Fibroblast of skin of abdomen (primary cell): ENCODE measurements around the gene TMEM108.

ENCODE experiments used
- DNase-seq: peaks from one replicate; pipeline ENCODE4 v3.0.0-alpha.2; 2013

Gene TMEM108

GRCh38 chr3:133393204-133393603 lies 355.0 kb downstream of the TMEM108 start:
- DNase-seq, result no peak

- DNase-seq, result no peak
These were observed 355.7 kb downstream of the TMEM108 start for GRCh38 chr3:133393691-133394474.

- no peak for DNase-seq
These were observed 356.5 kb downstream of the TMEM108 start for GRCh38 chr3:133394561-133395311.

- DNase-seq, result no peak
These were observed 358.7 kb downstream of the TMEM108 start for GRCh38 chr3:133396906-133397305.

GRCh38 chr3:133400006-133400515 lies 361.9 kb downstream of the TMEM108 start, which contains the start of gene BFSP2:
BFSP2 (plus strand) TSS chr3:133400056; CDS start chr3:133400084, 28 bp downstream.
- no peak for DNase-seq

GRCh38 chr3:133401374-133402135 lies 363.4 kb downstream of the TMEM108 start:
- DNase-seq, result peak; percentile 45

- no peak for DNase-seq
These were observed 366.7 kb downstream of the TMEM108 start for GRCh38 chr3:133404920-133405319.

GRCh38 chr3:133408366-133408765 lies 370.2 kb downstream of the TMEM108 start:
- DNase-seq, result peak; percentile 54

GRCh38 chr3:133408961-133409360 lies 370.8 kb downstream of the TMEM108 start:
- peak; percentile 71 for DNase-seq

- no peak for DNase-seq
These were observed 372.2 kb downstream of the TMEM108 start for GRCh38 chr3:133410191-133410892.

GRCh38 chr3:133412183-133413132 lies 374.3 kb downstream of the TMEM108 start:
- peak; percentile 71 for DNase-seq

- DNase-seq, result peak; percentile 24
These were observed 375.2 kb downstream of the TMEM108 start for GRCh38 chr3:133413161-133414020.

GRCh38 chr3:133414021-133414392 lies 375.8 kb downstream of the TMEM108 start:
- DNase-seq, result no peak

- no peak for DNase-seq
These were observed 380.2 kb downstream of the TMEM108 start for GRCh38 chr3:133418361-133418760.

- DNase-seq, result no peak
These were observed 381.1 kb downstream of the TMEM108 start for GRCh38 chr3:133419151-133419909.

- no peak for DNase-seq
These were observed 387.0 kb downstream of the TMEM108 start for GRCh38 chr3:133424937-133425869.

- no peak for DNase-seq
These were observed 387.7 kb downstream of the TMEM108 start for GRCh38 chr3:133425898-133426297.

GRCh38 chr3:133426721-133427120 lies 388.5 kb downstream of the TMEM108 start:
- peak; percentile 53 for DNase-seq
